OCI-LY1 (cell line): ENCODE data around the gene SMG5.

ENCODE experiments used
- H2AFZ ChIP-seq: fragments of 200-600 bp; sonication (generic), shearing (Covaris generic); 2 replicates; pipeline ENCODE4 v1.6.0; 2014; ENCODE audit warnings: antibody characterized with exemption, mild to moderate bottlenecking, low read length
- H3F3A ChIP-seq: fragments of 200-600 bp; sonication (generic), shearing (Covaris generic); 2 replicates; pipeline ENCODE4 v1.6.0; 2014; ENCODE audit warnings: mild to moderate bottlenecking, antibody characterized with exemption, low read length, moderate library complexity; ENCODE audit not compliant: insufficient read depth
- H3K27ac ChIP-seq: fragments of 200-600 bp; sonication (generic); 2 replicates; pipeline ENCODE4 v1.5.1; 2014; ENCODE audit warnings: low read length, mixed run types, mild to moderate bottlenecking, low read depth; ENCODE audit not compliant: poor library complexity, severe bottlenecking
- H3K27me3 ChIP-seq: fragments of 200-600 bp; sonication (generic); 2 replicates; pipeline ENCODE4 v1.6.0; 2014; ENCODE audit warnings: antibody characterized with exemption, mild to moderate bottlenecking, low read length, moderate library complexity; ENCODE audit not compliant: insufficient read depth
- H3K36me3 ChIP-seq: fragments of 200-600 bp; sonication (generic); 2 replicates; pipeline ENCODE4 v1.6.1; 2014; ENCODE audit warnings: mild to moderate bottlenecking, antibody characterized with exemption, low read length, moderate library complexity, mixed read lengths; ENCODE audit not compliant: insufficient read depth
- H3K4me1 ChIP-seq: fragments of 200-600 bp; sonication (generic); 2 replicates; pipeline ENCODE4 v1.5.1; 2014; ENCODE audit warnings: mild to moderate bottlenecking, low read length, moderate library complexity; ENCODE audit not compliant: insufficient read depth, severe bottlenecking
- H3K4me2 ChIP-seq: fragments of 200-600 bp; sonication (generic), shearing (Covaris generic); 2 replicates; pipeline ENCODE4 v1.6.1; 2014; ENCODE audit warnings: low read length
- H3K4me3 ChIP-seq: fragments of 200-600 bp; sonication (generic); 2 replicates; pipeline ENCODE4 v1.5.1; 2014; ENCODE audit warnings: low read length, low read depth, mild to moderate bottlenecking, mixed read lengths; ENCODE audit not compliant: poor library complexity, severe bottlenecking
- H3K79me2 ChIP-seq: fragments of 200-600 bp; shearing (Covaris generic); 2 replicates; pipeline ENCODE4 v1.6.1; 2016; ENCODE audit warnings: mixed run types, low read length, mixed read lengths; ENCODE audit not compliant: insufficient read depth
- H3K9ac ChIP-seq: fragments of 200-600 bp; sonication (generic), shearing (Covaris generic); 2 replicates; pipeline ENCODE4 v1.6.1; 2014; ENCODE audit warnings: mild to moderate bottlenecking, low read length, mixed read lengths
- H3K9me2 ChIP-seq: fragments of 200-600 bp; sonication (generic), shearing (Covaris generic); 2 replicates; pipeline ENCODE4 v1.6.1; 2014; ENCODE audit warnings: low read depth, mild to moderate bottlenecking, low read length, mixed read lengths
- H3K9me3 ChIP-seq: fragments of 200-600 bp; shearing (Covaris generic); 2 replicates; pipeline ENCODE4 v1.6.1; 2014; ENCODE audit warnings: low read length, mixed read lengths
- H4K20me1 ChIP-seq: fragments of 200-600 bp; sonication (generic), shearing (Covaris generic); 2 replicates; pipeline ENCODE4 v1.6.0; 2016; ENCODE audit warnings: mild to moderate bottlenecking, low read length; ENCODE audit not compliant: insufficient read depth
- EZH2 ChIP-seq: fragments of 200-600 bp; sonication (generic), shearing (Covaris generic); IDR thresholded peaks from 2 replicates; pipeline ENCODE4 v1.8.0; 2017; ENCODE audit warnings: borderline replicate concordance, mixed run types, mild to moderate bottlenecking, antibody characterized with exemption, low read length, moderate library complexity, mixed read lengths
- TF ChIP-seq, protein P1 (sequence below): fragments of 200-600 bp; sonication (generic), shearing (Covaris generic); IDR thresholded peaks from 2 replicates; pipeline ENCODE4 v1.5.1; 2017; ENCODE audit warnings: mild to moderate bottlenecking, antibody characterized with exemption, low read length, moderate library complexity, mixed read lengths

Gene SMG5

DNA sequence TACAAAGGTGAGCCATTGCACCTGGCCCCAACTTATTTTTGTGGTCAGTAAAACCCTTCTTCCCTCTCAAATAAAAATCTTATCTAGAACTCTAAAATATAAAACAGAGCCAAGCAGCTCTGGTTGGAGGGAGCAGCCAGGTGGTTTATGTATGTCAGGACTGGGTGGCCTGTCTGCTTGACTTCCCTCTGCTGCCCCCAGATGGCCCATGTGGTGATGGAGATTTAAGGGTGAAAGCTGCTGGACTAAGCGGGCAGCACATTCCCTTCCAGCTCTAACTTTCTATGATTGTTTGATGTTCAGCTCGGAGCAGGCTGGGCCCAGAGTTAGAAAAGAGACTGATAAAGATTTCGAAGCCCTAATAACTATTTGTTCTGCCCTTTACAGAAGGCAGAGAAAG is 22.8 kb downstream of the SMG5 start:
- Histone ChIP-seq H2AFZ (no peak overlapping the region), H3K9me2 (no peaks in the 10 kb centered on the region), H3K4me3 (no peak overlapping the region), H3K4me2 (no peak overlapping the region), H3K27me3 (no peaks in the 10 kb centered on the region), H3K79me2 (no peaks in the 10 kb centered on the region), H4K20me1 (no peaks in the 10 kb centered on the region), H3K9ac (no peak overlapping the region), H3K9me3 (no peaks in the 10 kb centered on the region), H3F3A (no peaks in the 10 kb centered on the region), H3K4me1 (no peaks in the 10 kb centered on the region), H3K27ac (no peak overlapping the region), H3K36me3 (peaks cover 86% of the 10 kb centered on the region)
- TF ChIP-seq, protein P1, sequence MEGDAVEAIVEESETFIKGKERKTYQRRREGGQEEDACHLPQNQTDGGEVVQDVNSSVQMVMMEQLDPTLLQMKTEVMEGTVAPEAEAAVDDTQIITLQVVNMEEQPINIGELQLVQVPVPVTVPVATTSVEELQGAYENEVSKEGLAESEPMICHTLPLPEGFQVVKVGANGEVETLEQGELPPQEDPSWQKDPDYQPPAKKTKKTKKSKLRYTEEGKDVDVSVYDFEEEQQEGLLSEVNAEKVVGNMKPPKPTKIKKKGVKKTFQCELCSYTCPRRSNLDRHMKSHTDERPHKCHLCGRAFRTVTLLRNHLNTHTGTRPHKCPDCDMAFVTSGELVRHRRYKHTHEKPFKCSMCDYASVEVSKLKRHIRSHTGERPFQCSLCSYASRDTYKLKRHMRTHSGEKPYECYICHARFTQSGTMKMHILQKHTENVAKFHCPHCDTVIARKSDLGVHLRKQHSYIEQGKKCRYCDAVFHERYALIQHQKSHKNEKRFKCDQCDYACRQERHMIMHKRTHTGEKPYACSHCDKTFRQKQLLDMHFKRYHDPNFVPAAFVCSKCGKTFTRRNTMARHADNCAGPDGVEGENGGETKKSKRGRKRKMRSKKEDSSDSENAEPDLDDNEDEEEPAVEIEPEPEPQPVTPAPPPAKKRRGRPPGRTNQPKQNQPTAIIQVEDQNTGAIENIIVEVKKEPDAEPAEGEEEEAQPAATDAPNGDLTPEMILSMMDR, result no peak
- TF ChIP-seq EZH2, result no peak

DNA sequence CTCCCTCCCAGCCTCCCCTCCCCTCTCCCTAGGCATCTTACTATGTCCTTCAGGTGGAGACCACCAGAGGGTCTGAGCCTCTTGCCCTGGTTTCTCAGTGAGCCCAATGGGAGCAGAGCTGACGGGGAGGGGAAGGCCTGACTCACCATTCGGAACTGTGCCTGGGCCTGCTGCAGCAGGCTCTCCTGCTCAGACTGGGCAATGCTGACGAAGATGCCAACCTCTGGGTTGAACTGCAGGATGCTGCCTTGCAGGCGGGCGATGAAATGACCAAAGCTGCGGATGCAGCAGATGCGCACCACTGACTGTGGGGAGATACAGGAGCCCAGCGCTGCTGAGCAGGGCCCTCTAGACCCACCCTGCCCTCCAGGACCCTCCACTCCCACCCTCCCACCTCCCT is 23.8 kb downstream of the SMG5 start:
- Histone ChIP-seq H3K4me3 (no peak overlapping the region), H3K27ac (no peak overlapping the region), H3K4me2 (no peak overlapping the region), H2AFZ (no peak overlapping the region), H3K27me3 (no peaks in the 10 kb centered on the region), H3K9me2 (no peaks in the 10 kb centered on the region), H3K79me2 (no peaks in the 10 kb centered on the region), H3K4me1 (no peaks in the 10 kb centered on the region), H3F3A (no peaks in the 10 kb centered on the region), H3K9ac (no peak overlapping the region), H4K20me1 (no peaks in the 10 kb centered on the region), H3K9me3 (no peaks in the 10 kb centered on the region), H3K36me3 (peaks cover 88% of the 10 kb centered on the region)
- TF ChIP-seq, protein P1, result no peak
- no peak for TF ChIP-seq EZH2

DNA sequence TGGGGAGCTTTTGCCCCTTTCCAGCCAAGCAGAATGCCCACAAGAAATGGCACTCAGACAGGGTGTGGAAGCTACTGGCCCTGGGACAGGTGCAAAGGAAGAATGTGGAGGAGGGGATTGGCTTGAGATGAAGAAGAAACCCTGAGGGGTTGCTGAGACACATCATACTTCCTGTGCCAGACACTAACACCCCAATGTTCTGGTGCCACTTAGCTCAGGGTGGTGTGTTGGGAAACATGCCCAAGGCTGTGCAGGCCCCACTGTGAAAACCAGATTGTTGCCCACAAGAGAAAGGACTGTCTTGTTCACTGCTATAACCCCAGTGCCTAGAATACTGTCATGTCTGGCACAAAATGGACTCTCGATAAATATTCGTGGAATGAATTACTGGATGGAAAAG is 24.9 kb downstream of the SMG5 start:
- no peaks in the 10 kb centered on the region for H3K9me3 ChIP-seq
- H3K79me2 ChIP-seq, result no peaks in the 10 kb centered on the region
- TF ChIP-seq, protein P1, result no peak
- no peak for TF ChIP-seq EZH2
- no peaks in the 10 kb centered on the region for H3K9me2 ChIP-seq
- H3K4me1 ChIP-seq, result no peaks in the 10 kb centered on the region
- no peak overlapping the region for H3K9ac ChIP-seq
- H3K4me3 ChIP-seq, result no peak overlapping the region
- H3K27ac ChIP-seq, result no peak overlapping the region
- H4K20me1 ChIP-seq, result no peaks in the 10 kb centered on the region
- peaks cover 88% of the 10 kb centered on the region for H3K36me3 ChIP-seq
- H2AFZ ChIP-seq, result no peak overlapping the region
- no peaks in the 10 kb centered on the region for H3F3A ChIP-seq
- no peaks in the 10 kb centered on the region for H3K27me3 ChIP-seq
- H3K4me2 ChIP-seq, result no peak overlapping the region
